ENCODE results near the gene GMDS.

DNA sequence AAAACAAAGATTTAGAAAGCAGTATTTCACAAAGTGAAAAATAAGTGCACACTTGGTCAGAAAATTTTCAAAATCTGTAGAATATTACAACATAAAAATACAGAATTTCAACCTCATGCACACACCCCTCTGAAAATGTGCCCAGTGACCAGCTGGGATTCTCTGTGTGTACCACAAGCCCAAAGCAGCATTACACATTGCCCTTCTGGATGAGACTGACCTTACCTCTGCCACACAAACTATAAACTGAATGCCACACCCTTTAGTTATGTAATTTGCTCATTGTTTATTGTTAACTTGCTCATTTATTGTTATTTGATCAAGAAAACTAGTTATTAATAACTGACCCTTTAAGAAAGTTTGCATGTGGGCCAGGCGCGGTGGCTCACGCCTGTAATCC lies 332.7 kb downstream of the GMDS start:
- TF ChIP-seq, protein P1, sequence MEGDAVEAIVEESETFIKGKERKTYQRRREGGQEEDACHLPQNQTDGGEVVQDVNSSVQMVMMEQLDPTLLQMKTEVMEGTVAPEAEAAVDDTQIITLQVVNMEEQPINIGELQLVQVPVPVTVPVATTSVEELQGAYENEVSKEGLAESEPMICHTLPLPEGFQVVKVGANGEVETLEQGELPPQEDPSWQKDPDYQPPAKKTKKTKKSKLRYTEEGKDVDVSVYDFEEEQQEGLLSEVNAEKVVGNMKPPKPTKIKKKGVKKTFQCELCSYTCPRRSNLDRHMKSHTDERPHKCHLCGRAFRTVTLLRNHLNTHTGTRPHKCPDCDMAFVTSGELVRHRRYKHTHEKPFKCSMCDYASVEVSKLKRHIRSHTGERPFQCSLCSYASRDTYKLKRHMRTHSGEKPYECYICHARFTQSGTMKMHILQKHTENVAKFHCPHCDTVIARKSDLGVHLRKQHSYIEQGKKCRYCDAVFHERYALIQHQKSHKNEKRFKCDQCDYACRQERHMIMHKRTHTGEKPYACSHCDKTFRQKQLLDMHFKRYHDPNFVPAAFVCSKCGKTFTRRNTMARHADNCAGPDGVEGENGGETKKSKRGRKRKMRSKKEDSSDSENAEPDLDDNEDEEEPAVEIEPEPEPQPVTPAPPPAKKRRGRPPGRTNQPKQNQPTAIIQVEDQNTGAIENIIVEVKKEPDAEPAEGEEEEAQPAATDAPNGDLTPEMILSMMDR (IDR thresholded peaks at IDR 0.05): no peak
- no peak for TF ChIP-seq POLR2A (IDR thresholded peaks at IDR 0.05)
